NCI-H1417 treated with DMSO at 0.1 percent for 48 hours (cell line): ENCODE measurements around the gene GRM3.

Experiments used
- DNase-seq: peaks from one replicate; lab custom pipeline; 2025; lab: John Stamatoyannopoulos, UW

Gene GRM3

GRCh38 chr7:86788948-86789347 lies 145.2 kb downstream of the GRM3 start:
- no peak for DNase-seq

DNA sequence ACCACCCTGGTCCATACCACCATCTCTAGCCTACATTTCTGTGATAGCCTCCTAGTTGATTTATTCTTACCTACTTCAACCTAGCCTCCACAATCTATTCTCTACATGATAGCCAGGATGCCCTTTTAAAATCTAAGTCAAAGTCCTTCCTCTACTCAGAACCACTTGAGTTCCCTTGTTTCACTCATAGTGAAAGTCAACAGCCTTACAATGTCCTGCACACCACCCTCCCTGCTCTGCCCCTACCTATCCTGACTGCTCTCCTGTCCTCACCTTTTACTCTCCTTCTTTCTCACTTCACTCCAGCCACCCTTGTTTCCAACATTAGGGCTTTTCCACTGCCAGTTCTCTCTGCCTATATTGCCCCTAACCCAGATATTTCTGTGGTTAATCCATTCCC lies 146.7 kb downstream of the GRM3 start:
- DNase-seq: no peak

GRCh38 chr7:86792260-86792659 lies 148.6 kb downstream of the GRM3 start:
- no peak for DNase-seq

DNA sequence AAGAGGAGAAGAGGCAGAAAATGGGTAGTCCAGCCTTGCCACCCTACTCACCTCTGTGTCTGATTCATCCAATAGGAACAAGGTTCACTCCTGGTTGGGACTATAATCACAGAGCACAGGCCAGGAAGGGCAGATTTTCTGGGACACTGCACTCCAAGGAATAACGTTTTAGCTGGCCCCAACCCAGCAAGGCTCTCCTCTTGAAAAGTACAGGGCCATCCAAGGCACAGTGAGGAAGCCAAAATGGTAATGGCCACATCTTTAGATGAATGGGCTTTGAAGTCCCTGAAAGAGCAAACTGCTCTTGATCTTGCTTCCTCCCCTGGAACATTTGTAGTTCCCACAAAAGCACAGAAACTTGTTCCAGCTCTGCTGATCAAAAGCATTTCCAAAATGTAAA lies 149.4 kb downstream of the GRM3 start:
- DNase-seq: no peak

DNA sequence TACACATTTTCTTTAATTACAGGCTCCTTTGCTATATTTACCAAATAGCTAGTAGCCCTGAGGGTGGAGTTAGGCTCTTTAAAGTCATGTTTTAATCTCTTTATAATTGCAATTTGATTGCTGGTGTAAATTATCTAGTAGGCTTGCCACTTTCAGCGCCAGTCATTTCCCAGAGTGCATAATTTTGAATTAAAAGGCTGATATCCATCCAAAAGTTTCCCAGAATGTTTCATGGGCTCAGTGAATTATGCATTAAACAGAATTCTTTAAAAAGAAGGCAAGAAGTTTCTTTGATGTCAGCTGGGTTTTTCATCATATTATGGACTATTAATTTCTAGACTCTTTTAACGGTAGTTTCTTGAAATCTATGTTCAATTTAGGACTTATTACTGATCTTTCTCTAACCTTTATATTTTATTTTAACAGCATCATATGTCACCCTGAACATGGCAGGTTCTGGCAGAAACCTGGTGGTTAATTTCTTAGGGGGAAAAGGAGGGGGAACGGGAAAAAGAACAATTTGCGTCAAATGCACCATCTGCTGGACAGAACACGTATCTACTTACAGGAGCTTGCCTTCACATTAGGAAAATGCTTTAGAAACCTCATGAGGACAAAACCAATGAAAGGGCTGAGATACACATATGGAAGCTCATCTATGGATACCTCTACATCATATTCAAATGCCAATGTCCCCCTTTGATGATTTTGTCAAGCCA lies 171.1 kb downstream of the GRM3 start:
- DNase-seq: peak; percentile 38

GRCh38 chr7:86815556-86815955 lies 171.8 kb downstream of the GRM3 start:
- DNase-seq: no peak

DNA sequence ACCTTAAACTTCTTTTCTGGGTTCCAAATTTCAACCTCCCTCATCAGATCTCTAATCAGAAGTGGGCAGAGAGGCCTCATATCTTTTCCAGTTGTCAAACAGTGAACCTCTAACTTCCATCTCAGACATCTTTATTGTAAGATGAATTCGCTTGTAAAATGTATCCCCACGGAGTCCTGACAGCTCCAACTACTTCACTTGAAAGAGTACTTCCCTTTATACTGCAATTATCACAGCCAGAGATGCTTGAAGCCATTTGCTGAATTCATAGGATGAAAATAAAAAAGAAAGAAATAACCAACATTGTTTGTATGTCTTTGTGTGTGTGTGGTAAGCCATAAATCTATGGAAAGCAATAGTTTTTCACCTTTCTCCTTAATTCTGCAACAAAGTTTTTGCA lies 175.2 kb downstream of the GRM3 start:
- DNase-seq: peak; percentile 73

- DNase-seq: no peak
These were observed 180.1 kb downstream of the GRM3 start for GRCh38 chr7:86823769-86824168.

- DNase-seq: no peak
These were observed 181.6 kb downstream of the GRM3 start for GRCh38 chr7:86825264-86825663.

DNA sequence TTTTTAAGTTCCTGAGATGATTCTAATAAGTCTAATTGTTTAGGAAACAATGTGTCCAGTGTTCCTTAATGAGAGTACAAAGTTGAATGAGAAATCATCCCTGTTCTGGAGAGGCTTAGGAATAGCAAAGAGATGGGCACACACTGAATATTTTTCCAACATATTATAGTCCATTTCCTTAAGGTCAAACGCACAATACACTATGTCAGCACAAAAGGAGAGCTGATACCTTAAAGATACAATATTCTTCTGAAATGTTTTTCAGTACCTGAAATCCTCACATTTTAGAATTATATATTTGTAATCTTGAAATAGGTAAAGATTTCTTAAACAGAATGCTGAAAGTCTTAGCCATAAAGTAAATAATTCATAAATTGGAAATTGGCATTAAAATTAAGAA lies 183.2 kb downstream of the GRM3 start:
- DNase-seq: no peak

- no peak for DNase-seq
These were observed 189.7 kb downstream of the GRM3 start for GRCh38 chr7:86833360-86833759.

DNA sequence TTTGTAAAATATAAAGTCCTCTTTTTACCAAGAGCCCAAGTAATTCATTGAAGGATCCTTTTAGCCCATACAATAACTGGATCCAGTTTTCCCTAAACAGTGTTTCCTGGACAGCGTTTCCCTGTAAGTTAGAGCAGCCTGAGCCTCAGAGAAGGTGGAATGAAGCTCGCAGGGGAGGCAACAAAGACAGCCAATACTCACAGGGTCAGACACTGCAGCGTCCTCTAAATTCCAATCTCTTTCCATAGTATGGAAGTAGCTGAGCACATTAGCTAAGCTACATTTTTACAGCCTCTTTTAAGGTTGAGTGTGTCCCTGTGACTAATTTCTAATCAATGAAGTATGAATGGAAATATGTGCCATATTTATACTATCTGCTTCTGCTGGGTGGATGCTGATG lies 193.5 kb downstream of the GRM3 start:
- no peak for DNase-seq

- no peak for DNase-seq
These were observed 200.9 kb downstream of the GRM3 start for GRCh38 chr7:86844608-86845007.

DNA sequence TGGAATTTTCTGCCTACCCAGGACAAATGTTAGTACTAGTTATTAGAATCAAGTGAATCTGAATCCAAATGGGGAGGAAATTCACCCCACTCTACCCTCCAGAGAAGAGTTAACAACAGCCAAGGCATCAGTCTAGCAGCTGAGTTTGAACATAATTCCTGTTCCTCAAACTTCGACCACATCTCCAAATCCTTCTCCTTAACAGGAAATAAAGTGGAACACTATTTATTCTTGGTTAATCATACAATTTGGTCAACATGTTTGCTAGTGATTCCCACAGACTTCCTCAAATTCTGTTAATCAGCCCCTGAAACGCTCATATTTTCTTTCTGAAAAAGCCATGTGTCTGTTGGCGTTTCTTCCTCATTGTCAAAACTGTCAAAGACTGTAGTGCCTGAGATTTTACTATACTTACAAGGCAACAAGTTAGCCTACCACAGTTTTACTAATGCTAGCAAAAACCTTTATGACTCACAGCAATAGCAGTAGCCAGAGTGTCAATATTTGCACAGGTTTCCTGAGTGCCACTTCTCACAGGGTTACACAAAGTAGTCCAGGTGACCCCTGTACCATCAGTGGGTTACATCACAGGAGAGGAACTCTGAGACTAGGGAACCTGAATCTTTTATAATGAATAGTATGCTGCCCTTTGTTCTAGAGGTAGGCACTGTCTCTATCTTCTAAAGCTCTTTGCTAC lies 202.9 kb downstream of the GRM3 start:
- no peak for DNase-seq

DNA sequence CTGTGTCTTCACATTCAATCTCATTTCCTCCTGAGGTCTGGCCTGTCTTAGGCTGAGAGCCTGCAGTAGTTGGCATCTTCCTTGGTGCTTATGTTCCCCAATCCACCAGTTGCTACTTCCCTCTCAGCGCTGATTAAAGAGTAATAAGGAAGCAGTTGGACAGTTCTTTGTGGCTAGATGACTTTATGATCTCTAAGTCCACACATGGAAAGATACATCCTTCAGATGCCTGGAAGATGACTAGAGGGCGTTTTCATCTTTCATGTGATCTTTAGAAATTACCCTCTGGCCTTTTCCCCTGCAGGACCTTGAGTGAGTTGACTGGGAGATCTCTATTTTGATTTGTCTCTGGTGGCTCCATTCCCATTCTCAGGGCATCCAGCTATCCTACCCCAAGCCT lies 204.5 kb downstream of the GRM3 start:
- no peak for DNase-seq

GRCh38 chr7:86851566-86851965 lies 207.9 kb downstream of the GRM3 start:
- DNase-seq: no peak

DNA sequence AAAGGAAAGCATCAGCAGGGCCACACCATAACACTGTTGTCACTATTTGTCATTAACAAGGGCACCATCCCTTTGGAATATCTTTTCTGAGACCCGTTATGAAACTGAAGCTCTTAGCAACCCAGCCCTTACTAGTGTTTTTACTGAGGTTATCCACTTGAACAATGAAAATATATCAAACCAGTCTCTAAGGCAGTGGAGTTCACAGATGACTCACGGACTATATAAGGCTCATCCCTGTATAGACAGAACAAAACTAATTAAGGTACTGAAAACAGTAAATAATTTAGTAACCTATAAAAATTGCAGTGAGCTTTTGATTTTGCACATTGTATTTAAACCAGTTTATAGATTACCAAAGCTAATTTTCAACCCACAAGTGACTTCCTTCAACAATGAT lies 219.7 kb downstream of the GRM3 start:
- DNase-seq: no peak

GRCh38 chr7:86867163-86867762 lies 223.6 kb downstream of the GRM3 start:
- DNase-seq: no peak

DNA sequence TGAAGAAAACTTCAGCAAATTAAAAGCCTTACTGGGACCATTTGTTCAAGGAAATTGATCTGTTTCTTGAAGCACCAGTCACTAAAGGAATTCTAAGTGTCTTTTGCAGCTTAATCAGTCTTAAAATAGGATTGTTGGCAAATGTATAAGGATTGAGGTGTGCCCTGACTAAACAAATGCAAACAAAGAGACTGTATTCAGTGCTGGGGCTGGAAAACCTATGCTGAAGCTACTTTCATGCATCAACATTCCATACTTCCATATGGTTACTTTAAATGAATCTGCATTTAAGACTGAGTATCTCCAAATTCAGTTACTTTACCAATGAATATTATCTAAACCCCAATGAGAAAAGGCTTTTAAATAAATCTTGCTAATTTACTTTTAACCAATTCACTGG lies 232.4 kb downstream of the GRM3 start:
- DNase-seq: no peak

- no peak for DNase-seq
These were observed 240.4 kb downstream of the GRM3 start for GRCh38 chr7:86884152-86884551.

- DNase-seq: no peak
These were observed 245.8 kb downstream of the GRM3 start for GRCh38 chr7:86889501-86889900.

- no peak for DNase-seq
These were observed 254.5 kb downstream of the GRM3 start for GRCh38 chr7:86898171-86898570.

- no peak for DNase-seq
These were observed 257.2 kb downstream of the GRM3 start for GRCh38 chr7:86900886-86901285.
